ENCODE results near the gene LRMDA. TPM values are rescaled to one million over a fixed set of nuclear protein-coding genes. Genes with fewer than 3 reads are reported as not detected.

Gene LRMDA
- total RNA-seq, 2 experiments from 2014 or later = not detected

DNA sequence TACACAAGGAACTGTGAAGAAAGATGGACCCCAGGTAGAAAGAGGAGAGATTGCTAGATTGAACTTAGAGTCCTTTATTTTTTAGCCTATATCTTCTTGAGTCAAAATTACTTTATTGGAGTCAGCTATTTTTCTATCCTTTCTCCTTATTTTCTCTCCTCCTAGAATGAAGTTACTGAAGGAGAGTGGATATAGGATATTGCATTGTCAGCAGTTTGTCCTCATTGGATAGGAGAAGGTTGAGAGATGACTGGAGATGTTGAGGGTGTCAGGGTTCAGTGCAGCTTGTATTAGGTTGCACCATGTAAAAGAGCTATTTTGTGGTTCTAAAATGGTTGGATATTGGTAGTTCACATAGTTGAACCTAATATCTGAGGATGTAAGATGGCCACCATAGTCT, 5.5 kb downstream of the LRMDA start:
- H3K36me3 Mint-ChIP-seq = no peaks in the 10 kb centered on the region
- H3K4me1 Mint-ChIP-seq = peaks cover under 1% of the 10 kb centered on the region
- no peak overlapping the region for H3K27ac Mint-ChIP-seq
- POLR2A ChIA-PET = no interaction called here
- ATAC-seq (ENCODE audit: low read depth) (no peak), DNase-seq (no peak)
- peaks cover 26% of the 10 kb centered on the region for H3K27me3 Mint-ChIP-seq
- H3K4me3 Mint-ChIP-seq = no peak overlapping the region
- no peaks in the 10 kb centered on the region for H3K9me3 Mint-ChIP-seq

DNA sequence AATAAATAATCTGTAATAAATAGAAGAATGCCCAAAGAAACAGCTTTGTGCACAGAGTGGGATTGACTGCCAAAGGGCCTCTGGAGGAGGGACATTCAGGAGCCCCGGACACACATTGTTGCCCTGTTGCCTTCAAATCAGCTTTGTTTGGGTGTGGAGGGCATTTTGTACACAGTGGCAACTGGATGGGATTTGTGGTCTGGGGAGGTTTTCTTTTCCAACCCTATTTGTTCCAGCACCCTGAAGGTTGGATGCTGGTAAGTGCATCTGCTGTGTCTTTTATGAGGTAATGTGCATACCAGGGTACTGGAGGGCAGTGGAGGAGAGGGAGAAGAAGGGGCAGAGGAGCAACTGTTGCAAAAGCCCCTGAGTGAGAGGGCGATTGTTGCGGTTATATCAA, 6.3 kb downstream of the LRMDA start:
- Mint-ChIP-seq H3K4me1 (no peaks in the 10 kb centered on the region), H3K36me3 (no peaks in the 10 kb centered on the region), H3K27ac (no peak overlapping the region), H3K9me3 (no peaks in the 10 kb centered on the region), H3K4me3 (no peak overlapping the region), H3K27me3 (peaks cover 19% of the 10 kb centered on the region)
- no peak for ATAC-seq (ENCODE audit: low read depth)
- DNase-seq = no peak
- POLR2A ChIA-PET = no interaction called here

DNA sequence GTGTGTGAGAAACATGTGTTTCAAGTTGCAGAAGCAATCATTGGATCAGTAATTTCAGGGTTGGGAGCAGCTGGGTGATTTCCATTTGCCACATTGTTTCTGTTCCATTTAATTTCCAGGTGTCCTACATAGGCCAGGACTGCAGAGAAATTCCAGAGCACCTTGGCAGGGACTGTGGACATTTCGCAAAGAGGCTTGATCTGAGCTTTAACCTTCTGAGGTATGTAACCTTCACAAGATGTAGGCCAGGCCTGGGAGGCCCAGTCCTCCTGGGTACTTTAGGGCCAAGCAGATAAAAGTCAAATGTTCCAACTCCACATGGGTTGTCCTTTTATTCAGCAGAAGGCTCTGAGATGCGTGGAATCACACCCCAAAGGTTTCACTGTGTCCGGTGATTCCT, 6.9 kb downstream of the LRMDA start:
- Mint-ChIP-seq H3K4me3 (no peak overlapping the region), H3K27ac (no peak overlapping the region), H3K9me3 (no peaks in the 10 kb centered on the region), H3K36me3 (no peaks in the 10 kb centered on the region), H3K4me1 (no peaks in the 10 kb centered on the region), H3K27me3 (peaks cover 16% of the 10 kb centered on the region)
- POLR2A ChIA-PET = no interaction called here
- DNase-seq (no peak), ATAC-seq (ENCODE audit: low read depth) (no peak)

DNA sequence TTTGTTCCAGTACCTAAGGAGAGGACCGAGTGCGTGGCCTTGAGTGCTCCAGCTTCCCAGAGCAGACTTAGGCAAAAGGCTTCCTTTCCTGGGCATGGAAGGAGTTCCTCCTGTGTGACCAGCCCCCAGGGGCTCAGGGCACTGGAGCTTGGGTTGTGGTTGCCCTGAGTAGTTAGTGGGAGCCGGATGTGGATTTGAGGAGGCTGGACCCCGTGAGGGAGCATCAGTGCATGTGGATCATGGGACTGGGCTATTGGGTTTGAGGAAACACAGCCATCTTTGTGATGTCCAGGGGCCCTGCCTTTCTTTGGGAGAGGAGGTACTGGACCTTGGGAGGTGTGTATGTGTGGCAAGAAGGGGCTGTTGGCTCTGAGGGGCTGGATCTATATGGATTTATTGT, 8.4 kb downstream of the LRMDA start:
- POLR2A ChIA-PET = no interaction called here
- Mint-ChIP-seq H3K4me1 (no peaks in the 10 kb centered on the region), H3K36me3 (no peaks in the 10 kb centered on the region), H3K9me3 (peaks cover 2% of the 10 kb centered on the region), H3K27ac (no peak overlapping the region), H3K27me3 (peaks cover 7% of the 10 kb centered on the region), H3K4me3 (no peak overlapping the region)
- no peak for ATAC-seq (ENCODE audit: low read depth)
- no peak for DNase-seq

DNA sequence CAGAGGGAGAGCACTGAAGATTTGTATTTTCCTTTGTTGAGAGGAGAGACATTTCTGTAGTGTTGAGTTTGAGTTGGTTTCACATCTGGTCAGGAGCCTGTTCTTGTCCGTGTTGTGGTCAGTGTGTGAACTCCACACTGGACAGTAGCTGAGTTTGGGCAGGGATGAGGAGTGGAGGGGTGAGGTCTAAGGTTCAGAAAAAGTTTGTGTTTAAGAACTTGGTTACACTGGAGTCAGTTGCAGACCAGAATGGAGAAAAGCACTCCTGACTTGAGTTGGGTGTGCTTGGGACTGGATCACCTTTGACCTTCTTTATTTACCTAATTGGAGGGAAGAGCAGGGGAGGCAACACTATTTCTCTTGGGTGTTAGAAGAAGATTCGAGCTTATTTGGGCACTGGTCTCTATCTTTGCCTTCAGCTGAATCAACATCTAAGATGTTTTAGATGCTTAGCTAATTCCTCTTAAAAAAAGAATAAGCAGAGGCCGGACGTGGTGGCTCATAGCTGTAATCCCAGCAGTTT, 8.9 kb downstream of the LRMDA start:
- peaks cover 2% of the 10 kb centered on the region for H3K9me3 Mint-ChIP-seq
- POLR2A ChIA-PET = no interaction called here
- peaks cover 2% of the 10 kb centered on the region for H3K27me3 Mint-ChIP-seq
- no peaks in the 10 kb centered on the region for H3K36me3 Mint-ChIP-seq
- H3K4me3 Mint-ChIP-seq = no peak overlapping the region
- H3K27ac Mint-ChIP-seq = no peak overlapping the region
- no peaks in the 10 kb centered on the region for H3K4me1 Mint-ChIP-seq
- ATAC-seq (ENCODE audit: low read depth) = no peak
- DNase-seq = no peak

DNA sequence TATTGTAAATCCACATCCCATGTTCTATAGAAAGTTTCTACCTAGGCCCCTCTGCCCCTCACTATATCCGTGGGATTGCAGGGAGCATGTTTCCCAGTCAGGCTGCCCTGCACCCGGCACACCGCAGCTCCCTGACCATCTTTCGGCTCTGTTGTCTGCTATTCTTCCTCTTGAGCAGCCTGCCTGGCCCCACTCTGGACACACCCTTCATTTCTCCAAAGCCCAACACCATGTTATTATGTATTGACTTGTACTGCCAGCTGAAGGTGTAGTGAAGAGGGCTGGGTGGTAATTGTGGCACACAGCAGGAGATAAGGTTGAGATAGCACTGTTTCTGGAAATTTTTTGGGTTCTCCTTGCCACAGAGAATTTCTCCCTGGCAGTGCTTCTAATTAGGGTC, 9.8 kb downstream of the LRMDA start:
- H3K36me3 Mint-ChIP-seq = no peaks in the 10 kb centered on the region
- H3K9me3 Mint-ChIP-seq = peaks cover 2% of the 10 kb centered on the region
- H3K27ac Mint-ChIP-seq = no peak overlapping the region
- ATAC-seq (ENCODE audit: low read depth) = no peak
- no peak for DNase-seq
- H3K4me3 Mint-ChIP-seq = no peak overlapping the region
- peaks cover 2% of the 10 kb centered on the region for H3K27me3 Mint-ChIP-seq
- POLR2A ChIA-PET = no interaction called here
- no peaks in the 10 kb centered on the region for H3K4me1 Mint-ChIP-seq

DNA sequence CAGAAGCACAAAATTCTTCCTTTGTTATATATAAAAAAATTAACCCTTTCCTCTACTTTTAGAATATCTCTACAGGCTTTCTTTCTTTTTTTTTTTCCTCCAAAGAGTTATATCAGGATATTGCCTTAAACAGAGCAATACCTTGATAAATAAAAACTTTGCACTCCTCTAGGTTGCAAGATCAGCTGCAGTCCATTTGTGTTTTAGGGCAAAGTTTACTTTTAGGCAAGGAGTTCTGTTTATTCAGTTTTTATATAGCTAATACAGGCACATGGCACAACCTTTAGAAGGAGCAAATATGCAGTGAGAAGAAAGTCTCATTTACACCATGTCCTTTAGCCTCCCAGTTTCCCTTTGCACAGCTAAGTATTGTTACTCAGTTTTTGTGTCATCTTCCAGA, 10.3 kb downstream of the LRMDA start:
- DNase-seq = no peak
- ATAC-seq (ENCODE audit: low read depth) = no peak
- H3K36me3 Mint-ChIP-seq = no peaks in the 10 kb centered on the region
- POLR2A ChIA-PET = no interaction called here
- H3K4me3 Mint-ChIP-seq = no peak overlapping the region
- peaks cover 2% of the 10 kb centered on the region for H3K27me3 Mint-ChIP-seq
- H3K27ac Mint-ChIP-seq = no peak overlapping the region
- no peaks in the 10 kb centered on the region for H3K4me1 Mint-ChIP-seq
- H3K9me3 Mint-ChIP-seq = peaks cover 7% of the 10 kb centered on the region

DNA sequence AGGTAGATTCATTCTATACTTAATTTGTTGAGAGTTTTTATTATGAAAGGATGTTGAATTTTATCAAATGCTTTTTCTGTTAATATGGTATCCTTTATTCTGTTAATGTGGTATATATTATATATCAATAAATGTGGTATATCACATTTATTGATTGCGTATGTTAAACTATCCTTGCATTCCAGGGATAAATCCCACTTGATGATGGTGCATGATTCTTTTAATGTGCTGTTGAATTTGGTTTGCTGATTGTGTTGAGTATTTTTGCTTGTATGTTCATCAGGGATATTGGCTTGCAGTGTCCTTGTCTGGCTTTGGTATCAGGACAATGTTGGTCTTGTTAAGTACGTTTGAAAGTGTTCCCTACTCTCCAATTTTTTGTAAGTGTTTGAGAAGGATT, 11.9 kb downstream of the LRMDA start:
- DNase-seq (no peak), ATAC-seq (ENCODE audit: low read depth) (no peak)
- H3K36me3 Mint-ChIP-seq = no peaks in the 10 kb centered on the region
- no peak overlapping the region for H3K27ac Mint-ChIP-seq
- peaks cover 2% of the 10 kb centered on the region for H3K27me3 Mint-ChIP-seq
- no peak overlapping the region for H3K4me3 Mint-ChIP-seq
- peaks cover 7% of the 10 kb centered on the region for H3K9me3 Mint-ChIP-seq
- POLR2A ChIA-PET = no interaction called here
- H3K4me1 Mint-ChIP-seq = no peaks in the 10 kb centered on the region

DNA sequence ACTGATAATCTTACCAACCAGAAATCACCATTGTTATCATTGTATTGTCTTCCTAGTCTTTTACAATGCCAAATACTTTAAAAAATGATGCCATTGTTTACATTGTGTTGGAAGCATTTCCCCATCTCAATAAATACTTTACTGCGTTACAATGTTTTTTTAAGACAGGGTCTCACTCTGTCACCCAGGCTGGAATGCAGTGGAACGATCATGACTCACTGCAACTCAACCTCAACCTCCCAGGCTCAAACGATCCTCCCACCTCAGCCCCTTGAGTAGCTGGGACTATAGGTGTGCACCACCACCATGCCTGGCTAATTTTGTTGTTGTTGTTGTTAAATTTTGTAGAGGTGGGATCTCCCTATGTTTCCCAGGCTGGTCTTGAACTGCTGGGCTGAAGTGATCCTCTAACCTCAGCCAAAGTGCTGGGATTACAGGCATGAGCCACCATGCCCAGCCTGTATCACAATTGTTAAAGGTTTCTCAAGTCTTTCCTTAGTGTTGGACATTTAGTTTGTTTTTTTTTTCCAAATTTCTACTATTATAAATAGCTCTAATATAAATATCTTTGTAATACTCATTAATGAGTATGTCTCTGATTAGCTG, 13.5 kb downstream of the LRMDA start:
- DNase-seq = no peak
- Mint-ChIP-seq H3K36me3 (no peaks in the 10 kb centered on the region), H3K27me3 (peaks cover 2% of the 10 kb centered on the region), H3K4me1 (no peaks in the 10 kb centered on the region), H3K4me3 (no peak overlapping the region), H3K9me3 (peaks cover 7% of the 10 kb centered on the region), H3K27ac (no peak overlapping the region)
- ATAC-seq (ENCODE audit: low read depth) = no peak
- POLR2A ChIA-PET = no interaction called here

DNA sequence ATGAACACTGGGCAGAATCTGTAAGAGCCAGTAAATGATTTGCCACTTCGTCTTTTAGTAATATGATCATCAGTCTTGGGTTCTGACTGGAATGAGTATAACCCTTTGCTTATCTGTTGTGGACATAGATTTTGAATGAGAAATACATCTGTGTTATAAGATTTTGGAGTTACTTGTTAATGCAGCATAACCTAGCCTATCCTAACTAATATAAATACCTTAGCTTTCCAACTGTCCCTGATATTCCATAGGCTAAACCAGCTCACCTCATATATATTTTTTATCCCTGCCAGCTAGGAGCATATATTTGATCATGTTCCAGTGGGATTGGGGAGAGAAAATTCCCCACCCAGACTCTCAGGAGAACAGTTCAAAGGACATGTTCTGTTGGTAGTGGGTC, 15.1 kb downstream of the LRMDA start:
- POLR2A ChIA-PET = no interaction called here
- Mint-ChIP-seq H3K36me3 (no peaks in the 10 kb centered on the region), H3K4me1 (no peaks in the 10 kb centered on the region), H3K27ac (no peak overlapping the region), H3K4me3 (no peak overlapping the region), H3K9me3 (peaks cover 7% of the 10 kb centered on the region), H3K27me3 (peaks cover 2% of the 10 kb centered on the region)
- ATAC-seq (ENCODE audit: low read depth) (no peak), DNase-seq (no peak)

DNA sequence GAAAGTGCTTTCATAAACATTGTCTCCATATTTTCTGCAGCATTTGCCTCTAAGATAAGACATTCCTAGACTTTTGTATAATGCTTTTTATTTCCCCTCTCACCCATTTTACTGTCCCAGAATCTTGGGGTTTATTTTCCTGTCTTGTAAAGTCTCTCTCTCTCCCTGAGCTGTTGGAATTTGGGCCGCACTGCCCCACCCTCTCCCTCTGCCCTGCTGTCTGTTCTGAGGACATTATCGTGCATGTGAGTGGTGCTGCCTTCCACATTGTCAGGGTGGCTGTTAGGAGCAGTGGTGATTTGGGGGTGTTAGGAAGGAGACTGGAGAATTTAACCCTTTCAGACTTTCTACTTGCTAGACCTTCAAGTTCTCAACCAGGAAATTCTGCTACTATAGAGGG, 16.7 kb downstream of the LRMDA start:
- Mint-ChIP-seq H3K9me3 (peaks cover 7% of the 10 kb centered on the region), H3K4me1 (no peaks in the 10 kb centered on the region), H3K27me3 (no peaks in the 10 kb centered on the region), H3K4me3 (no peak overlapping the region), H3K36me3 (no peaks in the 10 kb centered on the region), H3K27ac (no peak overlapping the region)
- DNase-seq (no peak), ATAC-seq (ENCODE audit: low read depth) (no peak)
- POLR2A ChIA-PET = no interaction called here

DNA sequence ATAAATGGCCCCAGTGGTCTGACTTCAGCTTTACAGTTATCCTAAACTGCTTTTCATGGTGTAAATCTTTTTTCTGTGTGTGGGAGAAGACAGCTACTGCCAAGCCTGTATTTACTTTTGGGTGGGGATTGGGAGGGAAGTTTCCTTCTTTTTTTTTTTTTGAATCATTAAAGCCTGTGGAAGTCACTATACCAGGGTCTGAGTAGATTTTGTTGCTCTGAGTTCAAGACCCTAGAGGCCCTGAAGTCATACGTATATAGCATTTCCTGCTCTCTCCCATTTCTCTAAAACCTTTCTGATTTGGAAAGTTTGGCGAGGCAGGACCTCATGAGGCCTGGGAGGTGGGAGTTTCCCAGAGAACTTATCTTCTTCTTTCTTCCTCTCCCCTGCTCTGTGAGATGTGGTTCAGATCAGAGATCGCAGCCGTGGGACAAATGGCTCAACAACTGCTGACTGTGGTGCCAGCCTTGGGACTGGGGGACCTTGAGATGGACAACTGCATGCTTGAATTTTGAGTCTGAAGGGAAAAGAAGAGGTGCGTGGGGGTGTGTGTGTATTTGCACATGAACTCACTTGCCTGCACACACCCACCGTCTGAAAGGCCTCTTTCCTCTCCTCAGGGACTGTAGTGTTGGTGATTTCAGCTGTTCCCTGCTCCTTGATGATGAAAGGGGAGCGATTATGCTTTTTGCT, 18.1 kb downstream of the LRMDA start:
- no peaks in the 10 kb centered on the region for H3K27me3 Mint-ChIP-seq
- ATAC-seq (ENCODE audit: low read depth) = no peak
- DNase-seq = no peak
- POLR2A ChIA-PET = no interaction called here
- H3K9me3 Mint-ChIP-seq = peaks cover 5% of the 10 kb centered on the region
- H3K4me1 Mint-ChIP-seq = no peaks in the 10 kb centered on the region
- H3K27ac Mint-ChIP-seq = no peak overlapping the region
- no peak overlapping the region for H3K4me3 Mint-ChIP-seq
- H3K36me3 Mint-ChIP-seq = no peaks in the 10 kb centered on the region

DNA sequence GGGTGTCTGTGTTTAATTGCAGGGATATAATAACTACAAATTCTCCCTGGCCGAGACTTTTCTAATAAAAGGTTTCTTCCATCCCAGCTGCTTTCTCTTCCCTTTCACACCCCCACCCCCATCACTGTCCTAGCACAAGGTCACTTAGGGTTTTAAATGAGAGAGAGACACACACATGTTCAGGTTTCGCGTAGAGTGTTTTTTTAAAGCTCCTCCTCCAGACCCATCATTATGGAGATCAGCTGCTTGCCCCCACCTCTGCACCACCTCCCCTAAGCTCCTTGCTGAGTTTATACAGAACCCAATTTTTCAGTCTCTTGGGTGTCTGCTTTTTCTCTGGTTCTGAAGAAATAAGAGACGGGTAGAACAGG, 18.6 kb downstream of the LRMDA start:
- Mint-ChIP-seq H3K36me3 (no peaks in the 10 kb centered on the region), H3K27me3 (no peaks in the 10 kb centered on the region), H3K4me3 (no peak overlapping the region), H3K4me1 (no peaks in the 10 kb centered on the region), H3K9me3 (peaks cover 5% of the 10 kb centered on the region), H3K27ac (no peak overlapping the region)
- ATAC-seq (ENCODE audit: low read depth) (no peak), DNase-seq (no peak)
- POLR2A ChIA-PET = no interaction called here

DNA sequence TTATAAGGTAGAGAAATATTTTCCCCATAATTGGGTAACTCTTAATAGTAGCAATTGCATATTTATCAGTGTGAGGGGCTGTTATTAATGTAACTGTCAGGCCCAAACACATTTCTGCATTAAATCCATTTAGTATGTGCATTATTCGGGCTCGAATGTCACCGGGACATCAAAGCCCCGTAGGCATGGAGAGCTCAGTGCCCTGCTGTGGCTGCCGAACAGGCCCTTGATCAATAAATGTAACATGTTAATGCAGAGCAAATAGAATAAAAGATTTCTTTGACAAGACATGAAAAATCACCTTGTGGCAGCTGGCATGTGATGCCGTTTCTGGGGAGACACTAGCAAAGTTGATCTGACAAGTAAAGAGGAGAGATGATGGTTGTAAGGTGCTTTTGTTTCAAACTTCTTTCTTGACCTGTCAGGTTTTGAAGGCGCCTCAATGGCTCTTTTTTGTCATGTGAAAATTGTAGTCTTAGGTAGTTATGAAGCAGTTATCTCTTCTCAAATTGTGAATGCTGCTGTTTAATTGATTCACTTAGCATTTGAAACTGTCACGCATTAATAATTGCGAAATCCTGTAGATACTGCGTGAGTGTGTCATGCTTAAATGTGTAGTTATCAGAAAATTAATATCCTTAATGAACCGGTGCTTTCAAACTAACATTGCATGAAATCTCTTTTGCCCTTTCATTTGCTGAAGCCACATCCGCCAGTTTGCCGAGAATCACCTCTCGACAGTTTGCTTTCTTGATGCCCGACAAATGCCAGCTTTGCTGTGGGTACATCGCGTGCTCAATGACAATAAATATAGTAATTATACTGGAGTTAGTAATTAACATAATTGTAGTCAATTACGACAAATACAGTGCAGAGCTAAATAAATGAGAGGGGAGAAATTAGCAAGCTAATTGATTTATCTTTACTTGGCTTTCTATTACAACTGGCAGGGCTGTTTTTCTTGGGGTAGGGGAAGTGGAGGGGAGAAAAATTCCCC, 19.5 kb downstream of the LRMDA start:
- Mint-ChIP-seq H3K4me1 (no peaks in the 10 kb centered on the region), H3K9me3 (peaks cover 5% of the 10 kb centered on the region), H3K27me3 (no peaks in the 10 kb centered on the region), H3K27ac (no peak overlapping the region), H3K4me3 (no peak overlapping the region), H3K36me3 (no peaks in the 10 kb centered on the region)
- POLR2A ChIA-PET = no interaction called here
- no peak for ATAC-seq (ENCODE audit: low read depth)
- no peak for DNase-seq
